Fibroblast of skin of abdomen (primary cell): ENCODE measurements around the gene IQCF2. TPM values are rescaled to one million over a fixed set of nuclear protein-coding genes. Genes with fewer than 3 reads are reported as not detected.
"Not testable (repeated sequence)": the region's sequence is repeated elsewhere in the genome, so short reads cannot be mapped to it uniquely, and the experiment has no call there.

ENCODE experiments used
- DNase-seq: peaks from one replicate; pipeline ENCODE4 v3.0.0-alpha.2; 2013
- polyA plus RNA-seq, 2 experiments: library from polyadenylated mRNA; unstranded; fragments of 120-200 nt; gene quantifications; one replicate each; pipeline ENCODE4 v1.2.1, GENCODE V29; 2013; ENCODE audit not compliant: insufficient read length in 2 of 2

IQCF2 gene
- not detected for polyA plus RNA-seq (2013, experiment 1 of 2; ENCODE audit: insufficient read length)
- polyA plus RNA-seq (2013, experiment 2 of 2; ENCODE audit: insufficient read length): not detected

DNA sequence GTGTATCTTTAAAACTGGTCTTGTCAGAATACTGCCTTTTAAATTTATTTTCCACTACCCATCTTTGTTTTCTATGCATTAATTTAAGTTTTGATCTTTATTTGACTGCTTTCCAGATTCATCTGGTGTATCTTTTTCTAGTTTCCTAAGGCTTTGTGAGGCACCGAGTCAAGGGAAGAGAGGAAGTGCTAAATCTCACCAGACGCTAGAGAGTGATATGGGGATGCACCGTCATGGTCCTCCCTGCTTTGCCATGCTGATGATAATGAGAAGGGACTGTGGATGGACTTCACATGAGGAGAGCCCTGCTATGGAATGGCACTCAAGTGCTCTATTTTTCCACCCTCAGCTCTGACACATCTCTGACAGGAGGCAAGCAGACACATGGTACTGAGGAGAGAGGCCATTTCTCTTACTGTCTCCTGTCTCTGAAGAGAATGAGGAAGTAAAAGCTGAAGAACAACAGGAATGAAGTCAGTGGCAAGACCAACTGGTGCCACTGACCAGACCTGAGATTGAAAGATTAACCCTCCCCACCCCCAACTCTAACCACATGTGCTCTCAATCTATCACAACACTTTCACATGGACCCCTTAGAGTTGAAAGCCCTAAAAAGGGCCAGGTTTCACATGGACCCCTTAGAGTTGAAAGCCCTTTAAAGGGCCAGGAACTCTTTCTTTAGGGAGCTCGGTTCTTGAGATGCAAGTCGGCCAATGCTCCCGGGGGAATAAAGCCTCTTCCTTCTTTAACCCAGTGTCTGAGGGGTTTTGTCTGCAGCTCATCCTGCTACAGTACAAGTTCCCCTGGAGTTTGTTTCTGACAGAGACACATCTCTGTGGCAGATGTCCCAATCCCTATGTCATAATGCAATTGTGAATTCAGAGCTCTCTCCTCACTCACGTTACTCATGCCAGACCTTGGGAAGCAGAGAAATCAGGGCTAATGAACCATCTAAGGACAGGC lies at the start of gene IQCF2:
TSS of gene IQCF2 (plus strand) at position 913 of the 963 bp plus-strand sequence. CDS start 52 bp downstream, outside the sequence.
- DNase-seq: no peak

GRCh38 chr3:51813539-51813938 lies 47.9 kb upstream of the IQCF2 start:
- DNase-seq: no peak

DNA sequence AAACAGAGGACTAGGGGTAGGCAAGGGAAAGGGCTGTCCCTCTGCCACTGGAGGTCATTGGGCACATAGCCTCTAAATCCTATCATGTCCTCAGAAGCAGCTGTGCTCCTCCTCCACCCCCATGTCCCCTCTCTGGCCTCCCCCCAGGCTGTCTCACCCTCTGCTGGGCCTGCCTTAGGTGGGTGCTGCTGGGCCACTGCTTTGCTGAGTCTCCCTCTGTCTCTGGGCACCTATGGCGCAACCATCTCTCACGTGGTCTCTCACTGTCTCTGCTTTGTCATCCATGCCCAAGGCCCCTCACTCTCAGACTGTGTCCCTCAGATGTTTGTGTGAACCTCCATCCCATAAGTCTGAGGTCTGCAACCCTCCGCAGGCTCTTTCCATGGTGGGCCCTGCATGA lies 47.4 kb upstream of the IQCF2 start:
- no peak for DNase-seq

GRCh38 chr3:51815614-51816013 lies 45.8 kb upstream of the IQCF2 start:
- no peak for DNase-seq

- DNase-seq: no peak
Observed at GRCh38 chr3:51816723-51817122, 44.7 kb upstream of the IQCF2 start.

GRCh38 chr3:51817375-51817774 lies 44.0 kb upstream of the IQCF2 start:
- no peak for DNase-seq

DNA sequence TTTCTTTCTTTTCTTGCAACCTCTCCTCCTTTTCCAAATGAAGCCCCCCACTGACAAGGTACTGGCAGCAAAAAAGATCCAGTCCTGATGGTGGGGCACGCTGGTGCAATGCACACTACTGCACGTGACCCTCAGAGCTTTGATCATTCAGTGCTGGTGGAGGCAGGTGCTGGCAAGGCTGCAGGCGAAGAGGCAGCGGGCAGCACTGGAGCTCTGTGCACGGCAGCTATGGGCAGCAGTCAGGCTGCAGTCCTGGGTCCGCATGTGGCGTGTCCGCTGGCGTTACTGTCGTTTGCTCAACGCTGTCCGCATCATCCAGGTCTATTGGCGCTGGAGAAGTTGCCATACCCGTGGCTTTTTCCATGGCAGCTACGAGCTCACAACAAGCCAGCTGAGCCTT lies 42.3 kb upstream of the IQCF2 start:
- DNase-seq: no peak

- DNase-seq: no peak
Observed at GRCh38 chr3:51819709-51820406, 41.6 kb upstream of the IQCF2 start.

DNA sequence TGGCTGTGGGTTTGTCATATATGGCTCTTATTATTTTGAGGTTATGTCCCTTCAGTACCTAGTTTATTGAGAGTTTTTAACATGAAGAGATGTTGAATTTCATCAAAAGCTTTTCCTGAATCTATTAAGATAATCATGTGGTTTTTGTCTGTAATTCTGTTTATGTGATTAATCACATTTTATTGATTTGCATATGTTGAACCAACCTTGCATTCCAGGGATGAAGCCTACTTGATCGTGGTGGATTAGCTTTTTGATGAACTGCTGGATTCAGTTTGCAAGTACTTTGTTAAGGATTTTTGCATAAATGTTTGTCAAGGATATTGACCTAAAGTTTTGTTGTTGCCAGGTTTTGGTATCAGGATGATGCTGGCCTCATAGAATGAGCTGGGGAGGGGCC lies 33.1 kb upstream of the IQCF2 start:
- no peak for DNase-seq

GRCh38 chr3:51830345-51830744 lies 31.1 kb upstream of the IQCF2 start:
- DNase-seq: no peak

DNA sequence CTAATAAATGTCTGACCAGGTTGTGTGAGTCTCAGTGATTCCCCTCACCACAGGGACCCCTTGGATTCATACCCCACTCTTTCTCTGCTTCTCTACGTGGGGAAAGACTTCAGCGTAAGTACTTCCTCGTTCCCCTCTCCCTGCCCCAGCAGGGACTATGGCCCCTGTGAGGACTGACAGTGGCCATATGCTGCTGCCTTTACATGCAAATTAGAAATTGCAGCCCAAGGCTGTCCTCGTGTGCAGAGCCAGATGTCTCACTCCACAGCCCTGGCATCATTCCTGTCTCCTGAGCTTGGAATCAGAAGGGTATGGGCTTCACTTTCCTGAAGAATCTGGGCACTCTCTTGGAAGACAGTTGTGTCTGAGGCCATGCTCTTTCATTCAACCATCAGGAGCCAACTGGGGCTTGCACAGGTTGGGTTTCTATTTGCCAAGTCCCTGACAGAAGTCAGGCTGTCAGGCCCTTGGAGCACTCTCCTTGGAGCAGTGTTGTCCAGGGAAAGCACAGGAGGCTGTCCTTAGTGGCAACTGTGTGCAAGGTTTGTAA lies 30.5 kb upstream of the IQCF2 start:
- no peak for DNase-seq

DNA sequence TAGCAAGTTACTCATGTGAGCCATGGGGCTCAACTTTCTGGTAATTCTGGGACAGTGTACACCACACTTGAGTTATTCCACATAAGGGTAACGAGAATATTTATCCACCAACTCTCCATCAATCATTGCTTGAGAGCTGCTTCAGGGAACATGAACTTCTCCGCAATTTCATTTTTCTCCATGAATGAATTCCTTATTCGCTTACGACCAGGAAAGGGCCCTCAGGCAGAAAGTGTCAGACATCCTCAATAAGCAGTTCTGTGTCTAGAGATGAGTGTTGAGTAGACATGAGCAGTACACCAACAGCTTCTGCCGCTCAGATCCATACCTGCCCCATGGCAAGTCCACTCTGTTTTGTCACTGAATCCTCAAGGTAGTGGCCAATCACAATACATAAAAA lies 24.8 kb upstream of the IQCF2 start:
- DNase-seq: no peak

- no peak for DNase-seq
Observed at GRCh38 chr3:51845129-51845528, 16.3 kb upstream of the IQCF2 start.

DNA sequence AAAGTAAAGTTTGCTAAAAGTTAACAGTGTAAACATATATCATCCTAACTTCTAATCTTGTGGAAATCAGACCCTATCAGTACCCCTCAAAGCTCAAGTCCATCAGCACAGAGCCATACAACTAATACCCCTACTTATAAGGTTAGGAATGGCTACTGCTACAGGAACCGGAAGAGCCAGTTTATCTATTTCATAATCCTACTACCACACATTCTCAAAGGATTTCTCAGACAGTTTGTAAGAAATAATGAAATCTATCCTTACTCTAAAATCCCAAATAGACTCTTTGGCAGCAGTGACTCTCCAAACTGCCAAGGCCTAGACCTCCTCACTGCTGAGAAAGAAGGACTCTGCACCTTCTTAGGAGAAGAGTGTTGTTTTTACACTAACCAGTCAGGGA lies 6.0 kb upstream of the IQCF2 start:
- not testable (repeated sequence) for DNase-seq

GRCh38 chr3:51862886-51863285 lies 1.5 kb downstream of the IQCF2 start:
- DNase-seq: no peak

DNA sequence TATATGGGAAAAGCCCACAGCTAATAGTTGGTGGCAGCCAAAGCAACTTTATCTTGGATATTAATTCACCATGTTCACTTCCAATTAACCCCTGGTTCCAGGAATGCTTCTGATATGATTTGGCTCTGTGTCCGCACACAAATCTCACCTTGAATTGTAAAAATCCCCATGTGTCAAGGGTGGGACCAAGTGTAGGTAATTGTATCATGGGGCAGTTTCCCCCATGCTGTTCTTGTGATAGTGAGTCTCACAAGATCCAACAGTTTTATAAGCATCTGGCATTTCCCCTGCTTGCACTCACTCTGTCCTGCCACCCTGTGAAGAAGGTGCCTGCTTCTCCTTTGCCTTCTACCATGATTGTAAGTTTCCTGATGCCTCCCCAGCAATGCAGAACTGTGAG lies 7.5 kb downstream of the IQCF2 start:
- DNase-seq: not testable (repeated sequence)

DNA sequence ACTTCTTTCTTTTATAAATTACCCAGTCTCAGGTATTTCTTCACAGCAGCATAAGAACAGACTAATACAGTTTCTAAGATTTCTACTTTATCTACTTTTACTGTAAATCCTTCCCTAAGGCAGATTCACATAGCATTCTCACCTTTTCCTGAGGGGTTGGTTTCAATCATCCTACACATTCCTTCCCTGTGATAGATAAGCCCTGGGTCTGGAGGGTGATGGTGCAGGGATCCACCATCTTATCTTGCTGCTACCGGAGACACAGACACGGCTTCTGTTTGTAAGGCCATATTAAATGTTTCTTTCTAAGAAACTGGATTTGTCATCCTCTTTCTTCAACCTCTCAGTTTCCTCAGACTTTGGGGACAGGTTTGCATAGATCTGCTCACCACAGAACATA lies 7.9 kb downstream of the IQCF2 start:
- no peak for DNase-seq

GRCh38 chr3:51873253-51873766 lies 11.9 kb downstream of the IQCF2 start:
- DNase-seq: no peak

GRCh38 chr3:51873876-51874275 lies 12.5 kb downstream of the IQCF2 start:
- no peak for DNase-seq

DNA sequence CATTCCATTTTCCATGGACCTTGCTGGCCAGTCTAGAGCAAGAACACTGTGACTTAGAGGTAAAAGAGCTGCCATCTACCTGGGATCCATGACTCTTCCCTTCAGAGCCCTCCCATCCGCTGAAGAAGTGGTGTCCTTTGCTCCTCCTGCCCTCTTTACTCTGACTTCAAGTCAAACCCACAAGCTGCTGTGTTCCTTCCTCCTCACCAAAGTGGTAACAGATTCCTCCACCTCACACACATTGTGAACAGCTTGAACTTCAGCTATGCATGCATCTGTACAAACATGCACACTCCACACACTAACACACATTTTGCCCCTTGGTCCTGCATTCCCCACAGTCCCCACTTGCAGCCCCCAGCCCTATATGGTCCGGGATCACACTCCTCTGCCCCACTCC lies 13.0 kb downstream of the IQCF2 start:
- no peak for DNase-seq

DNA sequence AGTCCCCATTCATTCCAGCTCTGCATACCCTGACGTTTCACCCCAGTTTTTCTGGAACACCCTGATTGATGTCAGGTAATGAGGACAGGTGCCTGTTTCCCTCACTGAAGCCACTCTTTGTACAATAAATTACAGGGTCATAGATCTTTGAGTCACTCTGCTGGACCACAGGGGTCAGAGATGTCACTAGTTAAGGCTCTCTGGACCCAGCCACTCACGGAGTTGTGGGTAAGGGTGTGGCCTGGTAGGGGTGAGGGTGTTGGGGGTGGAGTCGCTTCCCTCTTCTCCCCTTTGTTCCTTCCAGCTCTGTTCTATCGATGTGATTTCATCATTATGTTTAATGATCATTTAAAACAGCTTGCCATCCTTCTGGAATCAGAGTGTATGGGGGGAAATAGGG lies 13.5 kb downstream of the IQCF2 start:
- no peak for DNase-seq

GRCh38 chr3:51875501-51875900 lies 14.1 kb downstream of the IQCF2 start, which contains the start of gene IQCF5:
TSS of gene IQCF5 (minus strand) at chr3:51875601. CDS start at chr3:51875531, 70 bp downstream.
- no peak for DNase-seq

- DNase-seq: no peak
Observed at GRCh38 chr3:51876186-51876585, 14.8 kb downstream of the IQCF2 start.
